ENCODE results near the gene SLC23A2.

- TF ChIP-seq EZH2phosphoT487 (IDR thresholded peaks at IDR 0.05; ENCODE audit: borderline replicate concordance, low read length) (no peak), CTCF (IDR thresholded peaks at IDR 0.05; ENCODE audit: low read depth, low read length, poor library complexity, severe bottlenecking) (no peak)
These were observed 185.7 kb downstream of the SLC23A2 start for GRCh38 chr20:4815628-4816027.
